HEK293 (cell line): ENCODE measurements around the gene EIF4G3.
"Not testable (repeated sequence)": the region's sequence is repeated elsewhere in the genome, so short reads cannot be mapped to it uniquely, and the experiment has no call there.

Experiments used
- CTCF ChIA-PET: fragments of 350-600 bp; formaldehyde crosslinking; extraction: SDS; loops from one replicate; lab custom pipeline; 2021; ENCODE audit warnings: antibody characterized with exemption; lab: Yijun Ruan, JAX
- POLR2A ChIA-PET: fragments of 300-600 bp; formaldehyde crosslinking; extraction: SDS; loops from one replicate; lab custom pipeline; 2020; ENCODE audit warnings: antibody characterized with exemption, inconsistent platforms; lab: Yijun Ruan, JAX
- H3K27ac ChIP-seq: fragments of 200-500 bp; sonication (Bioruptor generic); 2 replicates; pipeline ENCODE4 v1.5.1; 2014; ENCODE audit warnings: low read depth, low read length, control low read depth, inconsistent platforms; ENCODE audit errors: extremely low read depth
- H3K36me3 ChIP-seq, 2 experiments: fragments of 200-500 bp in 1 of 2; sonication (Bioruptor generic) in 1 of 2; 1 replicate in 1 of 2; 2 replicates in 1 of 2; pipeline ENCODE4 v1.5.1; 2014 to 2017; ENCODE audit warnings: inconsistent platforms in 2 of 2, low read length in 2 of 2; ENCODE audit not compliant: control insufficient read depth in 2 of 2, insufficient read depth in 1 of 2
- H3K4me1 ChIP-seq: fragments of 200-500 bp; sonication (Bioruptor generic); 2 replicates; pipeline ENCODE4 v1.5.1; 2014; ENCODE audit warnings: mild to moderate bottlenecking, low read length, inconsistent platforms; ENCODE audit not compliant: control insufficient read depth, insufficient read depth
- H3K4me3 ChIP-seq: 2 replicates; pipeline ENCODE4 v1.5.1; 2011; ENCODE audit warnings: low read depth, mild to moderate bottlenecking, control low read depth, low read length, moderate library complexity
- H3K9me3 ChIP-seq: fragments of 200-500 bp; sonication (Bioruptor generic); 2 replicates; pipeline ENCODE4 v1.5.1; 2014; ENCODE audit warnings: low read depth, low read length, inconsistent platforms; ENCODE audit not compliant: control insufficient read depth, insufficient read depth
- GFI1B ChIP-seq: fragments of 450-650 bp; formaldehyde crosslinking; IDR thresholded peaks from 2 replicates; pipeline ENCODE4 v1.5.1; 2016; ENCODE audit warnings: missing biosample characterization, missing genetic modification characterization
- SP2 ChIP-seq: fragments of 450-650 bp; formaldehyde crosslinking; IDR thresholded peaks from 2 replicates; pipeline ENCODE4 v1.5.1; 2016; ENCODE audit warnings: missing biosample characterization, missing genetic modification characterization
- ZBTB17 ChIP-seq: fragments of 450-650 bp; formaldehyde crosslinking; IDR thresholded peaks from 2 replicates; pipeline ENCODE4 v1.5.1; 2016; ENCODE audit warnings: missing biosample characterization, missing genetic modification characterization
- ZFHX2 ChIP-seq: fragments of 450-650 bp; formaldehyde crosslinking; conservative IDR thresholded peaks from 2 replicates; pipeline ENCODE4 v1.5.1; 2016; ENCODE audit warnings: missing biosample characterization, missing genetic modification characterization
- ZNF16 ChIP-seq: fragments of 450-650 bp; formaldehyde crosslinking; IDR thresholded peaks from 2 replicates; pipeline ENCODE4 v1.5.1; 2016; ENCODE audit warnings: low read depth, missing biosample characterization, missing genetic modification characterization
- ZNF2 ChIP-seq: fragments of 450-650 bp; formaldehyde crosslinking; IDR thresholded peaks from 2 replicates; pipeline ENCODE4 v1.5.1; 2016; ENCODE audit warnings: missing biosample characterization, missing genetic modification characterization
- ZNF37A ChIP-seq: fragments of 450-650 bp; IDR thresholded peaks from 2 replicates; pipeline ENCODE4 v1.5.1; 2018; ENCODE audit warnings: missing biosample characterization, missing genetic modification characterization
- ZNF501 ChIP-seq: fragments of 450-650 bp; formaldehyde crosslinking; IDR thresholded peaks from 2 replicates; pipeline ENCODE4 v1.5.1; 2016; ENCODE audit warnings: missing biosample characterization, missing genetic modification characterization
- ZNF560 ChIP-seq: fragments of 450-650 bp; formaldehyde crosslinking; IDR thresholded peaks from 2 replicates; pipeline ENCODE4 v1.5.1; 2017; ENCODE audit warnings: missing biosample characterization, missing genetic modification characterization, borderline replicate concordance
- ZNF600 ChIP-seq: fragments of 450-650 bp; formaldehyde crosslinking; IDR thresholded peaks from 2 replicates; pipeline ENCODE4 v1.5.1; 2016; ENCODE audit warnings: missing biosample characterization, missing genetic modification characterization
- ZNF626 ChIP-seq: fragments of 450-650 bp; sonication (Bioruptor Pico); formaldehyde crosslinking; IDR thresholded peaks from 2 replicates; pipeline ENCODE4 v1.5.1; 2018; ENCODE audit warnings: missing biosample characterization, missing genetic modification characterization, inconsistent platforms
- ZNF629 ChIP-seq: fragments of 450-650 bp; formaldehyde crosslinking; IDR thresholded peaks from 2 replicates; pipeline ENCODE4 v1.5.1; 2017; ENCODE audit warnings: missing biosample characterization, missing genetic modification characterization
- ZNF76 ChIP-seq: fragments of 450-650 bp; formaldehyde crosslinking; IDR thresholded peaks from 2 replicates; pipeline ENCODE4; 2016; ENCODE audit warnings: low read depth, missing biosample characterization, missing genetic modification characterization, borderline replicate concordance
- ZSCAN30 ChIP-seq: fragments of 450-650 bp; IDR thresholded peaks from 2 replicates; pipeline ENCODE4 v1.5.1; 2018; ENCODE audit warnings: missing biosample characterization, mild to moderate bottlenecking, missing genetic modification characterization, moderate library complexity
- TF ChIP-seq, protein P1 (sequence below): fragments of 450-650 bp; formaldehyde crosslinking; IDR thresholded peaks from 2 replicates; pipeline ENCODE4 v1.5.1; 2016; ENCODE audit warnings: missing biosample characterization, missing genetic modification characterization
- TF ChIP-seq, protein P2 (sequence below): fragments of 450-650 bp; formaldehyde crosslinking; IDR thresholded peaks from 2 replicates; pipeline ENCODE4 v1.5.1; 2017; ENCODE audit warnings: missing biosample characterization, missing genetic modification characterization
- TF ChIP-seq, protein P3 (sequence below): fragments of 450-650 bp; formaldehyde crosslinking; IDR thresholded peaks from 2 replicates; pipeline ENCODE4 v1.5.1; 2016; ENCODE audit warnings: missing biosample characterization, missing genetic modification characterization

Gene EIF4G3

DNA sequence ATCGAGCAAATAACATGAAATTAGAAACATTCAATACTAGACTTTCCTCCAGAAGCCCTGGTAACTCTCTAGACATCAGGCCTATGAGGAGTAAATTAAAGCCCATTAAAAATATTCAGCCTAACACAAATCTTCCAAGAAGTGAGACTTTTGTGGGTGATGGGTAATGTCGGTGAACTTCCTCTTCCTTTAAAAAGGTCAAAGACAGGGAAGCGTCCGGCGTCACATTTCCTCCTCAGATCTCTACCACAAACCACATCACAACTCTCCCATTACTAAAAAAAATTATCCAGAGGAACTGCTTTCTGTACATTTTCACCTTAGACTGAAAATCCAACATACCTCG, 1.4 kb downstream of the EIF4G3 start (continued):
- no peak for TF ChIP-seq ZSCAN30 (tag by site-specific recombination)
- TF ChIP-seq ZNF560, result no peak
- TF ChIP-seq, protein P1, sequence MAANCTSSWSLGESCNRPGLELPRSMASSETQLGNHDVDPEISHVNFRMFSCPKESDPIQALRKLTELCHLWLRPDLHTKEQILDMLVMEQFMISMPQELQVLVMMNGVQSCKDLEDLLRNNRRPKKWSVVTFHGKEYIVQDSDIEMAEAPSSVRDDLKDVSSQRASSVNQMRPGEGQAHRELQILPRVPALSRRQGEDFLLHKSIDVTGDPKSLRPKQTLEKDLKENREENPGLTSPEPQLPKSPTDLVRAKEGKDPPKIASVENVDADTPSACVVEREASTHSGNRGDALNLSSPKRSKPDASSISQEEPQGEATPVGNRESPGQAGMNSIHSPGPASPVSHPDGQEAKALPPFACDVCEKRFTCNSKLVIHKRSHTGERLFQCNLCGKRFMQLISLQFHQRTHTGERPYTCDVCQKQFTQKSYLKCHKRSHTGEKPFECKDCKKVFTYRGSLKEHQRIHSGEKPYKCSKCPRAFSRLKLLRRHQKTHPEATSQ (tag by site-specific recombination), result no peak
- TF ChIP-seq ZNF37A (tag by site-specific recombination), result no peak
- TF ChIP-seq SP2 (tag by site-specific recombination), result no peak
- TF ChIP-seq ZFHX2 (tag by site-specific recombination), result no peak; the same call in 1 of the 2 replicates
- TF ChIP-seq ZNF76 (tag by site-specific recombination), result no peak

DNA sequence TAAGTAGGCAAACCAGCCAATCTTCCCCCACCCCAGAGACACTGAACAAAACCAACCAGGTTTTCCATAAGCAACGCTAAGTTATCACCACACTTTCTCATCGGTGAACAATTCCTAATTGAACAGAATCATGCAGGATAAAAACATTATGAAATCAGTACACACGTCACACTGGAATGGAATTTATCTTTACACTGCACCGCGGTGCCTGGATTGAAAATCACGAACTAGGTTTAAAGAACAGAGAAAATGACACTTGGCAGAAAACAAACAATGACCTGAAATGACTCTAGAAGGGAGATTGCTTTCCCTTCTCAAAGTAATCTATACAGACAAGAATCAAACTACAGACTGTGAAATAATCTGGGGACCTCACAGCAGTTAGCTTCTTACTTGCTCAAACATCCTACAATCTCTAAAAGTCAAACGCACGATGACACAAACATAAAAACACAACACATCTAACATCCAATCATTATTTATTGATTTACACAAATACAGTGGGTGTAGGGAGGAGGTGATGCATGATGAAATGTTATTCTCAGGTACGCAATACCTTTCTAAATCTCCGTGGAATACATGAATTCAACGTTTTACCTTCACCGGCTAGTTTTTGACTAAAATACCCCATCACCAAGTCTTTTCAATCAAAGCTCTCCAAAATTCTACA, 1.9 kb downstream of the EIF4G3 start:
- peak overlapping the region; percentile 99; the same call in 1 of the 2 replicates for H3K27ac ChIP-seq
- CTCF ChIA-PET, result interaction anchor here (1.2 kb wide), 1 partner anchor 478 kb away, joined by 3 read pairs; no protein-coding TSS in a partner anchor
- peaks cover 7% of the 10 kb centered on the region; the same call in 1 of the 2 replicates for H3K4me1 ChIP-seq
- H3K36me3 ChIP-seq, result peaks cover 7 to 32% of the 10 kb centered on the region in 2 experiments; a peak in 2 of 3 replicates
- H3K9me3 ChIP-seq, result no peaks in the 10 kb centered on the region
- 0 out of 2 replicates have a peak, but pooled peaks have one; percentile 17 for TF ChIP-seq ZBTB17
- TF ChIP-seq ZNF600 (tag by site-specific recombination), result 0 out of 2 replicates have a peak, but pooled peaks have one; percentile 48
- peak; percentile 42; the same call in 1 of the 2 replicates for TF ChIP-seq ZFHX2 (tag by site-specific recombination)
- no peak for TF ChIP-seq ZNF16 (tag by site-specific recombination)
- no peak for TF ChIP-seq ZNF501
- peak; percentile 64 for TF ChIP-seq ZNF629
- TF ChIP-seq GFI1B, result peak; percentile 67
- TF ChIP-seq, protein P2, sequence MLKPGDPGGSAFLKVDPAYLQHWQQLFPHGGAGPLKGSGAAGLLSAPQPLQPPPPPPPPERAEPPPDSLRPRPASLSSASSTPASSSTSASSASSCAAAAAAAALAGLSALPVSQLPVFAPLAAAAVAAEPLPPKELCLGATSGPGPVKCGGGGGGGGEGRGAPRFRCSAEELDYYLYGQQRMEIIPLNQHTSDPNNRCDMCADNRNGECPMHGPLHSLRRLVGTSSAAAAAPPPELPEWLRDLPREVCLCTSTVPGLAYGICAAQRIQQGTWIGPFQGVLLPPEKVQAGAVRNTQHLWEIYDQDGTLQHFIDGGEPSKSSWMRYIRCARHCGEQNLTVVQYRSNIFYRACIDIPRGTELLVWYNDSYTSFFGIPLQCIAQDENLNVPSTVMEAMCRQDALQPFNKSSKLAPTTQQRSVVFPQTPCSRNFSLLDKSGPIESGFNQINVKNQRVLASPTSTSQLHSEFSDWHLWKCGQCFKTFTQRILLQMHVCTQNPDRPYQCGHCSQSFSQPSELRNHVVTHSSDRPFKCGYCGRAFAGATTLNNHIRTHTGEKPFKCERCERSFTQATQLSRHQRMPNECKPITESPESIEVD (tag by site-specific recombination), result peak; percentile 82
- POLR2A ChIA-PET, result interaction anchor here (1.0 kb wide), 2 partner anchors 17 to 388 kb away, joined by 3 to 4 read pairs; partner anchors contain the start of gene HP1BP3
- H3K4me3 ChIP-seq, result peak overlapping the region; percentile 93

DNA sequence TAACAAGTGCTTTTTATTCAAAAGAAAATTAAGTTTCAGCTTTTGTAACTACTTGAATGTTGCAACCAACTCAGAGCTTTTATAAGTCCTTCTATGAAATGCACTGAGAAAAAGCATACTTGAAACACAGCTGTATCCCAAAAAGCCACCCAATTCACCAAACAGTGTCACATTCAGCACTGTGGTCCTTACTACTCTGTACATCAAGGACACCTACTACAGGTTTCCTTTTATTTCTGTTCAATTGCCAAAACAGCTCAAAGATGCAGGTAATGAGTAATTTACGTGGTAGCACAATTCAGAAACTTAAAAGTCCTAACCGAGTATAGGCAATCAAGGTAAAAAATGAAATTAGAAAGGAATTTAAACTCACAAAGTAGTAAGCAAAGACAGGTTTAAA, 2.5 kb downstream of the EIF4G3 start:
- POLR2A ChIA-PET, result interaction anchor here (1.0 to 1.1 kb wide), 3 partner anchors 17 to 388 kb away, joined by 3 to 6 read pairs (median 4); partner anchors contain the start of gene HP1BP3
- Histone ChIP-seq H3K36me3 (peaks cover 12 to 37% of the 10 kb centered on the region in 2 experiments), H3K9me3 (no peaks in the 10 kb centered on the region), H3K4me3 (peak overlapping the region; percentile 93), H3K27ac (no peak overlapping the region), H3K4me1 (peaks cover 7% of the 10 kb centered on the region; the same call in 1 of the 2 replicates)
- CTCF ChIA-PET, result no interaction called here
- TF ChIP-seq ZNF2 (tag by site-specific recombination), result 0 out of 2 replicates have a peak, but pooled peaks have one; percentile 25
- no peak for TF ChIP-seq ZNF626 (tag by site-specific recombination)

DNA sequence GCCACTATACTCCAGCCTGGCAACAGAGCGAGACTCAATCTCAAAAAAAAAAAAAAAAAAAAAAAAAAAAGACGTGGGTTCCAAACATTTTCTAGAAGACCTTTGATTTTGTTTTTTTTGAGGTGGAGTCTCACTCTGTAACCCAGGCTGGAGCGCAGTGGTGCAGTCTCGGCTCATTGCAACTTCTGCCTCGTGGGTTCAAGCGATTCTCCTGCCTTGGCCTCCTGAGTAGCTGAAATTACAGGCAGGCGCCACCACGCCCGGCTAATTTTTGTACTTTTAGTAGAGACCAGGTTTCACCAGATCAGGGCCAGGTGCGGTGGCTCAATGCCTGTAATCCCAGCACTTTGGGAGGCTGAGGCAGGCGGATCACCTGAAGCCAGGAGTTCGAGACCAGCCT, 3.6 kb downstream of the EIF4G3 start:
- not testable (repeated sequence) for H3K9me3 ChIP-seq, H3K4me3 ChIP-seq, H3K4me1 ChIP-seq, H3K27ac ChIP-seq
- H3K36me3 ChIP-seq, result peaks cover 24 to 48% of the 10 kb centered on the region in 2 experiments
- TF ChIP-seq, protein P3, sequence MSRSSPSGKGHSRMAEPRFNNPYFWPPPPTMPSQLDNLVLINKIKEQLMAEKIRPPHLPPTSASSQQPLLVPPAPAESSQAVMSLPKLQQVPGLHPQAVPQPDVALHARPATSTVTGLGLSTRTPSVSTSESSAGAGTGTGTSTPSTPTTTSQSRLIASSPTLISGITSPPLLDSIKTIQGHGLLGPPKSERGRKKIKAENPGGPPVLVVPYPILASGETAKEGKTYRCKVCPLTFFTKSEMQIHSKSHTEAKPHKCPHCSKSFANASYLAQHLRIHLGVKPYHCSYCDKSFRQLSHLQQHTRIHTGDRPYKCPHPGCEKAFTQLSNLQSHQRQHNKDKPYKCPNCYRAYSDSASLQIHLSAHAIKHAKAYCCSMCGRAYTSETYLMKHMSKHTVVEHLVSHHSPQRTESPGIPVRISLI (tag by site-specific recombination), result peak; percentile 70; the same call in 1 of the 2 replicates
- CTCF ChIA-PET, result interaction anchor here (0.6 kb wide), 1 partner anchor 18 kb away, joined by 3 read pairs; no protein-coding TSS in a partner anchor
- POLR2A ChIA-PET, result interaction anchor here (1.1 kb wide), 1 partner anchor 23 kb away, joined by 6 read pairs; no protein-coding TSS in a partner anchor
